Adrenal gland (tissue), 12 donors: Measurements from ENCODE around the gene TREH. TPM values are rescaled to one million over a fixed set of nuclear protein-coding genes. Genes with fewer than 3 reads are reported as not detected.
A peak's percentile ranks its signal among the peaks of the same experiment; 100 is the strongest.

Experiments used
- DNase-seq, 7 donors: peaks; one replicate each; pipeline ENCODE4 v3.0.0-alpha.2; 2019 to 2020
- H3K27ac ChIP-seq, 5 donors: fragments of 200-600 bp; sonication (generic) in 4 of 5; 1 replicate in 3 of 5; 2 replicates in 2 of 5; pipeline versions ENCODE4 v1.5.1 to v1.8.0; 2016 to 2020; ENCODE audit warnings: mild to moderate bottlenecking in 1 of 5
- H3K27me3 ChIP-seq: fragments of 200-600 bp; 2 replicates; pipeline ENCODE4 v1.8.0; 2021
- H3K36me3 ChIP-seq, 2 donors: fragments of 200-600 bp; replicated peaks in 1 of 2; 1 replicate in 1 of 2; 2 replicates in 1 of 2; pipeline versions ENCODE4 v1.5.1 to v1.8.0; 2018 to 2022
- H3K4me1 ChIP-seq, 2 donors: fragments of 200-600 bp; replicated peaks in 1 of 2; 1 replicate in 1 of 2; 2 replicates in 1 of 2; pipeline versions ENCODE4 v1.5.1 to v1.8.0; 2018 to 2021
- H3K4me3 ChIP-seq, 4 donors: fragments of 200-600 bp; sonication (generic) in 3 of 4; one replicate each; pipeline ENCODE4 v1.5.1; 2016 to 2018
- H3K9me3 ChIP-seq, 3 donors: fragments of 200-600 bp; sonication (generic) in 1 of 3; replicated peaks in 1 of 3; 1 replicate in 2 of 3; 2 replicates in 1 of 3; pipeline versions ENCODE4 v1.5.1 to v1.8.0; 2016 to 2021
- CTCF ChIP-seq, 6 experiments: fragments of 450-650 bp in 4 of 6; fragments of 200-600 bp in 2 of 6; sonication (generic) in 1 of 6; IDR thresholded peaks; 1 replicate in 5 of 6; 2 replicates in 1 of 6; pipeline versions ENCODE4 v1.5.1 to v1.8.0; 2016 to 2021; ENCODE audit warnings: antibody characterized with exemption in 6 of 6, mild to moderate bottlenecking in 2 of 6, moderate library complexity in 1 of 6
- POLR2A ChIP-seq, 2 donors: fragments of 450-650 bp; IDR thresholded peaks; one replicate each; pipeline ENCODE4 v1.6.1; 2017; ENCODE audit warnings: antibody characterized with exemption in 2 of 2, mild to moderate bottlenecking in 2 of 2, moderate library complexity in 1 of 2
- WGBS, 4 donors: extraction: QIAGEN DNeasy Blood & Tissue Kit in 2 of 4; methylation state at CpG; one replicate each; pipeline versions ENCODE4 v1.1.5 to v1.1.7; 2013 to 2017; 5-methylcytosine and 5-hydroxymethylcytosine counted together
- intact Hi-C, 2 donors: fragments of 100-400 bp; cut with DNase I; formaldehyde crosslinking; loops; one replicate each; pipeline versions ENCODE4 v1.14.1 to v1.15.0; 2022 to 2023
- polyA plus RNA-seq, 3 donors: library from polyadenylated mRNA; stranded (reverse); fragments of 200-250 nt in 2 of 3; fragments of 350-450 nt in 1 of 3; fragmentation: Illumina TruSeq in 1 of 3; extraction: RNeasy Lipid Tissue Mini Kit (QIAGEN cat#74804) in 1 of 3; gene quantifications; one replicate each; pipeline ENCODE4 v1.2.3, GENCODE V29; 2013 to 2014
- total RNA-seq, 9 donors: library from RNA; depleted of rRNA in 4 of 9; stranded (reverse); fragments of >200 nt in 4 of 9; fragments of 120-200 nt in 1 of 9; fragmentation: NEBNext Ultra II Directional in 1 of 9; extraction: Animal tissue kit (Norgen Biotek cat#: 25700) in 1 of 9; gene quantifications; one replicate each; pipeline versions ENCODE4 v1.1.0 to v1.2.4, GENCODE V29; 2013 to 2023
- donor health status: healthy with polysubstance abuse.
- donor health status: Bipolar disorder and iron deficiency.
- donor health status: DM: yes; HTN: yes; CAD: no.
- donor health status: DM: no; HTN: no; CAD: no.
- donor health status: DM: no; HTN: no; CAD: no.
- donor health status: DM: yes; HTN: yes; CAD: no.

TREH gene
- total and polyA plus RNA-seq, 12 donors = 3.0 to 5.1 TPM; not detected in 10

- DNase-seq = peak; percentile 64 to 90 (median 83)
- Histone ChIP-seq H3K36me3 (peaks cover 0 to 17% of the 10 kb centered on the region in 2 donors), H3K9me3 (no peaks in the 10 kb centered on the region), H3K4me3 (no peak overlapping the region), H3K4me1 (peaks cover 36 to 61% of the 10 kb centered on the region in 2 donors), H3K27ac (peak overlapping the region in 4 of 5 donors; percentile 41 to 91 (median 81)), H3K27me3 (no peaks in the 10 kb centered on the region)
- intact Hi-C loops = no loop called here
- WGBS, 4 donors = 15 to 17% (median 16%) methylated on average over 6 of the region's 6 CpGs
- TF ChIP-seq CTCF (IDR thresholded peaks at IDR 0.05) (no peak), POLR2A (IDR thresholded peaks at IDR 0.05) (peak in 1 of 2 donors; percentile 19)
Measured at GRCh38 chr11:118619444-118620197, 59.8 kb downstream of the TREH start.

- Histone ChIP-seq H3K4me3 (no peak overlapping the region), H3K4me1 (peaks cover 36 to 61% of the 10 kb centered on the region in 2 donors), H3K27ac (peak overlapping the region in 4 of 5 donors; percentile 30 to 91 (median 81)), H3K27me3 (no peaks in the 10 kb centered on the region), H3K36me3 (peaks cover 0 to 21% of the 10 kb centered on the region in 2 donors), H3K9me3 (no peaks in the 10 kb centered on the region)
- 39 to 56% (median 42%) methylated on average over 2 to 4 of the region's 4 CpGs for WGBS, 4 donors
- TF ChIP-seq CTCF (IDR thresholded peaks at IDR 0.05) (no peak), POLR2A (IDR thresholded peaks at IDR 0.05) (peak in 1 of 2 donors; percentile 9)
- DNase-seq = peak in 2 of 7 donors; percentile 29 to 35
- intact Hi-C loops = no loop called here
Measured at GRCh38 chr11:118618991-118619375, 60.5 kb downstream of the TREH start.

- WGBS, 4 donors = 59 to 68% (median 65%) methylated on average over 11 of the region's 11 CpGs
- TF ChIP-seq POLR2A (IDR thresholded peaks at IDR 0.05) = no peak
- no peak for TF ChIP-seq CTCF (IDR thresholded peaks at IDR 0.05)
- intact Hi-C loops = no loop called here
- Histone ChIP-seq H3K9me3 (no peaks in the 10 kb centered on the region), H3K27me3 (no peaks in the 10 kb centered on the region), H3K27ac (peak overlapping the region in 4 of 5 donors; percentile 30 to 91 (median 81)), H3K4me1 (peaks cover 33 to 59% of the 10 kb centered on the region in 2 donors), H3K4me3 (no peak overlapping the region), H3K36me3 (peaks cover 0 to 25% of the 10 kb centered on the region in 2 donors)
- DNase-seq = peak in 6 of 7 donors; percentile 49 to 89 (median 59)
Measured at GRCh38 chr11:118618115-118618990, 61.1 kb downstream of the TREH start.

GRCh38 chr11:118615976-118616371, 63.5 kb downstream of the TREH start:
- Histone ChIP-seq H3K36me3 (peaks cover 0 to 25% of the 10 kb centered on the region in 2 donors), H3K4me1 (peaks cover 23 to 56% of the 10 kb centered on the region in 2 donors), H3K27ac (peak overlapping the region in 1 of 5 donors; percentile 18), H3K27me3 (no peaks in the 10 kb centered on the region), H3K9me3 (no peaks in the 10 kb centered on the region), H3K4me3 (no peak overlapping the region)
- intact Hi-C loops = no loop called here
- 57 to 92% (median 87%) methylated on average over 1 to 5 of the region's 5 CpGs for WGBS, 4 donors
- DNase-seq = peak in 2 of 7 donors; percentile 13
- TF ChIP-seq POLR2A (IDR thresholded peaks at IDR 0.05) = no peak
- TF ChIP-seq CTCF (IDR thresholded peaks at IDR 0.05) = no peak
